H1 (cell line): ENCODE data around the gene BTBD9. TPM values are rescaled to one million over a fixed set of nuclear protein-coding genes. Genes with fewer than 3 reads are reported as not detected.

Experiments
- CTCF ChIA-PET: fragments of 300-600 bp; sonication (Branson Sonifier 250); formaldehyde crosslinking; loops from one replicate; lab custom pipeline; 2021; ENCODE audit not compliant: partially characterized antibody; lab: Charles Lee
- POLR2A ChIA-PET: fragments of 300-600 bp; sonication (Branson Sonifier 250); formaldehyde crosslinking; loops from one replicate; lab custom pipeline; 2021; ENCODE audit warnings: inconsistent platforms; ENCODE audit not compliant: partially characterized antibody; lab: Charles Lee
- DNase-seq, 2 experiments: peaks; one replicate each; pipeline versions ENCODE4 v3.0.0 to v3.0.0-alpha.2; 2010 to 2022; ENCODE audit warnings: low spot score in 2 of 2, low read depth in 1 of 2, mixed read lengths in 1 of 2
- FAIRE-seq: peaks from 2 replicates; lab custom pipeline; 2011; peaks lifted over from hg19 to GRCh38; lab: Jason Lieb, UNC
- H2AFZ ChIP-seq: 2 replicates; pipeline ENCODE4 v1.8.1; 2012; ENCODE audit warnings: low read length, inconsistent platforms
- H2AK5ac ChIP-seq: 2 replicates; pipeline ENCODE4 v1.6.1; 2013; ENCODE audit warnings: low read depth, low read length
- H2BK120ac ChIP-seq: replicated peaks from 2 replicates; pipeline ENCODE3; 2013; ENCODE audit warnings: low read depth, low read length, inconsistent platforms
- H2BK12ac ChIP-seq: 2 replicates; pipeline ENCODE4 v1.6.1; 2013; ENCODE audit warnings: low read depth, low read length
- H2BK15ac ChIP-seq: 2 replicates; pipeline ENCODE4 v1.6.1; 2013; ENCODE audit warnings: low read length
- H2BK20ac ChIP-seq: 2 replicates; pipeline ENCODE4 v1.6.1; 2013; ENCODE audit warnings: low read length
- H2BK5ac ChIP-seq: 2 replicates; pipeline ENCODE4 v1.6.1; 2013; ENCODE audit warnings: low read depth, low read length
- H3K14ac ChIP-seq: 2 replicates; pipeline ENCODE4 v1.6.1; 2013; ENCODE audit warnings: inconsistent platforms; ENCODE audit not compliant: insufficient read length
- H3K18ac ChIP-seq: 2 replicates; pipeline ENCODE4 v1.6.1; 2013; ENCODE audit warnings: low read length; ENCODE audit errors: extremely low read depth
- H3K23ac ChIP-seq: 2 replicates; pipeline ENCODE4 v1.6.1; 2013; ENCODE audit warnings: inconsistent platforms; ENCODE audit not compliant: insufficient read length
- H3K23me2 ChIP-seq: 2 replicates; pipeline ENCODE4 v1.6.1; 2013; ENCODE audit warnings: low read depth, low read length
- H3K27ac ChIP-seq: 2 replicates; pipeline ENCODE4 v1.6.1; 2011; ENCODE audit warnings: low read depth, low read length, inconsistent platforms
- H3K27me3 ChIP-seq, 4 experiments: replicated peaks in 1 of 4; 1 replicate in 1 of 4; 2 replicates in 3 of 4; pipeline versions ENCODE4 v1.6.1 to v1.8.1; 2011 to 2013; ENCODE audit warnings: low read length in 3 of 4, mild to moderate bottlenecking in 3 of 4, inconsistent platforms in 2 of 4, mixed read lengths in 2 of 4, moderate library complexity in 1 of 4; ENCODE audit not compliant: control insufficient read depth in 3 of 4, insufficient read depth in 3 of 4; ENCODE audit errors: extremely low read depth in 1 of 4
- H3K36me3 ChIP-seq, 4 experiments: 2 replicates each; pipeline versions ENCODE4 v1.6.1 to v1.8.1; 2011 to 2013; ENCODE audit warnings: mild to moderate bottlenecking in 4 of 4, low read length in 3 of 4, moderate library complexity in 2 of 4, control low read depth in 1 of 4, inconsistent platforms in 1 of 4; ENCODE audit not compliant: insufficient read depth in 4 of 4, control insufficient read depth in 2 of 4
- H3K4ac ChIP-seq: replicated peaks from 2 replicates; pipeline ENCODE3; 2013; ENCODE audit warnings: low read length, low read depth, mixed read lengths, inconsistent platforms; ENCODE audit not compliant: insufficient read length
- H3K4me1 ChIP-seq, 4 experiments: replicated peaks in 1 of 4; 1 replicate in 1 of 4; 2 replicates in 3 of 4; pipeline versions ENCODE4 v1.6.1 to v1.8.1; 2011 to 2013; ENCODE audit warnings: low read length in 3 of 4, inconsistent platforms in 2 of 4, mixed read lengths in 1 of 4; ENCODE audit not compliant: insufficient read depth in 4 of 4, control insufficient read depth in 3 of 4
- H3K4me2 ChIP-seq, 2 experiments: 2 replicates each; pipeline versions ENCODE4 v1.6.1 to v1.8.1; 2011 to 2013; ENCODE audit warnings: low read depth in 2 of 2, low read length in 2 of 2, control low read depth in 1 of 2, inconsistent platforms in 1 of 2, mild to moderate bottlenecking in 1 of 2; ENCODE audit not compliant: insufficient read depth in 1 of 2
- H3K4me3 ChIP-seq, 4 experiments: fragments of 200-600, 300-600 bp in 1 of 4; sonication (generic), shearing (Covaris generic), sonication (Bioruptor Twin) in 1 of 4; 2 replicates each; pipeline versions ENCODE4 v1.5.1 to v1.8.1; 2011 to 2016; ENCODE audit warnings: low read length in 4 of 4, low read depth in 3 of 4, control low read depth in 2 of 4, inconsistent platforms in 2 of 4, mild to moderate bottlenecking in 2 of 4, mixed read lengths in 1 of 4, moderate library complexity in 1 of 4; ENCODE audit not compliant: insufficient read depth in 2 of 4; ENCODE audit errors: extremely low read depth in 1 of 4
- H3K56ac ChIP-seq: replicated peaks from 2 replicates; pipeline ENCODE3; 2013; ENCODE audit warnings: low read depth, mild to moderate bottlenecking, mixed read lengths, low read length, inconsistent platforms; ENCODE audit not compliant: insufficient read length
- H3K79me1 ChIP-seq: 2 replicates; pipeline ENCODE4 v1.6.1; 2013; ENCODE audit warnings: low read depth, low read length, control low read depth
- H3K79me2 ChIP-seq, 2 experiments: 2 replicates each; pipeline versions ENCODE4 v1.6.1 to v1.8.1; 2012 to 2013; ENCODE audit warnings: low read length in 2 of 2, mild to moderate bottlenecking in 2 of 2, inconsistent platforms in 1 of 2; ENCODE audit not compliant: insufficient read depth in 2 of 2, control insufficient read depth in 1 of 2
- H3K9ac ChIP-seq, 4 experiments: replicated peaks in 1 of 4; 1 replicate in 1 of 4; 2 replicates in 3 of 4; pipeline versions ENCODE4 v1.6.1 to v1.8.1; 2011 to 2013; ENCODE audit warnings: low read depth in 3 of 4, low read length in 3 of 4, control low read depth in 2 of 4, mild to moderate bottlenecking in 2 of 4, moderate library complexity in 2 of 4, inconsistent platforms in 1 of 4; ENCODE audit errors: extremely low read depth in 1 of 4
- H3K9me3 ChIP-seq, 2 experiments: 2 replicates each; pipeline versions ENCODE4 v1.6.1 to v1.8.1; 2012 to 2013; ENCODE audit warnings: mild to moderate bottlenecking in 2 of 2, moderate library complexity in 2 of 2, control low read depth in 1 of 2, inconsistent platforms in 1 of 2, low read depth in 1 of 2, low read length in 1 of 2, mixed read lengths in 1 of 2; ENCODE audit not compliant: insufficient read depth in 2 of 2
- H4K20me1 ChIP-seq, 2 experiments: replicated peaks in 1 of 2; 2 replicates each; pipeline versions ENCODE3 to v1.8.1; 2011 to 2013; ENCODE audit warnings: inconsistent platforms in 2 of 2, low read length in 2 of 2, mild to moderate bottlenecking in 1 of 2; ENCODE audit not compliant: insufficient read depth in 2 of 2, control insufficient read depth in 1 of 2
- H4K5ac ChIP-seq: 2 replicates; pipeline ENCODE4 v1.6.1; 2013; ENCODE audit warnings: low read length, low read depth, mixed read lengths, inconsistent platforms; ENCODE audit not compliant: insufficient read length
- H4K8ac ChIP-seq: 2 replicates; pipeline ENCODE4 v1.8.0; 2013; ENCODE audit warnings: mild to moderate bottlenecking, moderate library complexity, low read length, inconsistent platforms; ENCODE audit not compliant: insufficient read depth; ENCODE audit errors: extremely low read depth
- H4K91ac ChIP-seq: replicated peaks from 2 replicates; pipeline ENCODE3; 2013; ENCODE audit warnings: low read length, mixed read lengths, inconsistent platforms; ENCODE audit not compliant: insufficient read length
- CHD2 ChIP-seq: IDR thresholded peaks from 2 replicates; pipeline ENCODE4 v1.6.1; 2012; ENCODE audit warnings: low read length, improper control_type of control experiment
- CTBP2 ChIP-seq: IDR thresholded peaks from 2 replicates; pipeline ENCODE4 v1.7.0; 2011; ENCODE audit warnings: borderline replicate concordance, mild to moderate bottlenecking, moderate library complexity, mixed read lengths, low read length; ENCODE audit not compliant: insufficient read depth, insufficient read length
- GTF2F1 ChIP-seq: IDR thresholded peaks from 2 replicates; pipeline ENCODE4 v1.6.1; 2012; ENCODE audit warnings: low read depth, low read length, improper control_type of control experiment, borderline replicate concordance
- RXRA ChIP-seq: IDR thresholded peaks from 2 replicates; pipeline ENCODE4 v1.6.1; 2011; ENCODE audit warnings: low read depth, mild to moderate bottlenecking, low read length, moderate library complexity; ENCODE audit not compliant: insufficient read depth
- SP4 ChIP-seq: IDR thresholded peaks from 2 replicates; pipeline ENCODE4 v1.6.1; 2012; ENCODE audit warnings: low read length, inconsistent platforms
- TCF12 ChIP-seq: IDR thresholded peaks from 2 replicates; pipeline ENCODE4 v1.6.1; 2011; ENCODE audit warnings: low read depth, mild to moderate bottlenecking, low read length
- TEAD4 ChIP-seq: IDR thresholded peaks from 2 replicates; pipeline ENCODE4 v1.6.1; 2012; ENCODE audit warnings: low read depth, low read length, inconsistent platforms, mixed read lengths
- WGBS, 2 experiments: shearing (Covaris generic) in 1 of 2; methylation state at CpG; one replicate each; pipeline versions ENCODE4 v1.1.6 to v1.1.7; 2013 to 2015; ENCODE audit warnings: low lambda C conversion rate in 2 of 2, mixed read lengths in 2 of 2, inconsistent platforms in 1 of 2, low coverage in 1 of 2, missing lambda C conversion rate in 1 of 2; ENCODE audit not compliant: insufficient replicate concordance in 2 of 2, insufficient coverage in 1 of 2, insufficient read length in 1 of 2; ENCODE audit errors: extremely low coverage in 1 of 2, missing lambda C conversion rate in 1 of 2; 5-methylcytosine and 5-hydroxymethylcytosine counted together
- polyA plus RNA-seq, 7 experiments: library from polyadenylated mRNA; depleted of rRNA in 3 of 7; stranded (reverse) in 5 of 7; unstranded in 2 of 7; fragments of >200 nt in 5 of 7; fragments of 200-250 nt in 2 of 7; gene quantifications; 1 replicate in 5 of 7; 2 replicates in 1 of 7; 4 replicates in 1 of 7; pipeline versions ENCODE4 v1.2.1 to v1.2.3, GENCODE V29; 2011 to 2013; ENCODE audit warnings: missing spikeins in 2 of 7, mixed read lengths in 2 of 7
- total RNA-seq: library from RNA; stranded (reverse); fragmentation: NEBNext Ultra II Directional; extraction: Animal tissue kit (Norgen Biotek cat#: 25700); gene quantifications from 2 replicates; pipeline ENCODE4 v1.2.1, GENCODE V29; 2021

Gene BTBD9
- total and polyA plus RNA-seq, 2 of the 8 experiments (the other 6 are each of a cell fraction or from before 2014, with no cell fraction given), result 0.92 to 4.1 TPM

- H3K4me3 ChIP-seq, result no peak overlapping the region
- H3K36me3 ChIP-seq, result no peaks in the 10 kb centered on the region
- no peak overlapping the region for H3K4me2 ChIP-seq
- H3K4ac ChIP-seq, result no peak overlapping the region
- no peak overlapping the region for H2BK15ac ChIP-seq
- WGBS, 2 experiments, result 81% methylated on average over 8 of the region's 8 CpGs; no CpG with 5 or more reads in 1 of the 2 experiments
- no peaks in the 10 kb centered on the region for H3K27me3 ChIP-seq
- TF ChIP-seq RXRA, result no peak
- no peak for TF ChIP-seq SP4
- TF ChIP-seq TCF12, result no peak
- no peak for TF ChIP-seq CHD2
- TF ChIP-seq CTBP2, result no peak
- TF ChIP-seq GTF2F1, result no peak
- no peak for TF ChIP-seq TEAD4
- ChIA-PET POLR2A (no interaction called here), CTCF (no interaction called here)
- H3K9ac ChIP-seq, result no peak overlapping the region
- H2BK5ac ChIP-seq, result no peak overlapping the region
- no peak overlapping the region for H2AK5ac ChIP-seq
- H3K79me1 ChIP-seq, result no peaks in the 10 kb centered on the region
- H4K5ac ChIP-seq, result no peak overlapping the region
- FAIRE-seq, result no peak
- peaks cover 0 to 2% (median 0%) of the 10 kb centered on the region in 4 experiments; a peak in 4 of 7 replicates for H3K4me1 ChIP-seq
- no peak overlapping the region for H2BK120ac ChIP-seq
- H4K91ac ChIP-seq, result no peak overlapping the region
- no peak for DNase-seq
- no peak overlapping the region for H2BK20ac ChIP-seq
- H3K79me2 ChIP-seq, result no peaks in the 10 kb centered on the region
- H3K9me3 ChIP-seq, result no peaks in the 10 kb centered on the region
- no peak overlapping the region for H2AFZ ChIP-seq
- no peaks in the 10 kb centered on the region for H4K20me1 ChIP-seq
- H3K27ac ChIP-seq, result no peak overlapping the region
- H3K56ac ChIP-seq, result no peak overlapping the region
- no peak overlapping the region for H3K18ac ChIP-seq
- H3K23ac ChIP-seq, result no peak overlapping the region
- H3K23me2 ChIP-seq, result 0 out of 2 replicates have a peak, but pooled peaks cover 2% of the 10 kb centered on the region
- no peak overlapping the region for H4K8ac ChIP-seq
- no peak overlapping the region for H2BK12ac ChIP-seq
- no peak overlapping the region for H3K14ac ChIP-seq
Observed at GRCh38 chr6:38617856-38618255, 21.9 kb downstream of the BTBD9 start.
